GM21619 (cell line): Measurements from ENCODE around the gene SNX3.

Experiments used
- ATAC-seq: cut with Tn5 transposase; IDR thresholded peaks from one replicate; pipeline ENCODE4 v1.9.1; 2021; ENCODE audit not compliant: unreplicated experiment

SNX3 gene

DNA sequence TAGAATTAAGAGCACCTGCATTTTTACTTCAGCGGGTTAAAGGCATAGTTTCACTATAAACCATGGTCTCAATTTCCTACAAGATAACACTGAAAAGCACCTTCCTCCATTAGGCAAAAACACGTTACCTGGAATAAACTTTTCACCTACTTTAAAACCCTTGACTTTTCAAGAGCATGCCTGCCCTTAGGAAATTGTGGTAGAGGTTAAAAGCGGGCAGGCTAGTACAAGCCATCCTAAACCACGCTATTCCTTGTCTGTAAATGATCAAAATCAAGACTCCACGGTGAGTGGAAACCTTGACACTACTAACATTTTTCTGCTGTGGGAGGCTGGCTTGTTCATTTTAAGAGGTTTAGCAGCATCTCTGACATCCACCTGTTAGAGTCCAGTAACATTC, 51.1 kb downstream of the SNX3 start:
- no peak for ATAC-seq

DNA sequence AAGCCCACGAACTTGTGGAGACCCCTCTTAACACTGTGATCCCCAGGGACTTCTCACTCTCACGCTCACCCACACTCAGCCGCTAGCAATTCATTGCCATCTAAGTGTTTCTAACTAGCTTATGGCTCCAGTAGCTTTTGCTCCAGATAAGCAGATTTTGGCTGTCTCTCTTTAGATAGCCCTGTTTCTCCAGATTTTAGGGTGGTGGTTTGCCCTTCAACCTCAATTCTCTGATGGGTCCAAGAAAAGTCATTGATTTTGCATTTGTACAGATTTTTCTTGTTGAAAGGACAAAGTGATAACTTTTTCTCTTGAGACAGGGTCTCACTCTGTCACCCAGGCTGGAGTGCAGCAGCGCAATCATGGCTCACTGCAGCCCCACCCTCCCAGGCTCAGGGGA, 53.8 kb downstream of the SNX3 start:
- ATAC-seq = no peak

GRCh38 chr6:108203189-108204112, 57.4 kb downstream of the SNX3 start:
- peak; percentile 67 for ATAC-seq

DNA sequence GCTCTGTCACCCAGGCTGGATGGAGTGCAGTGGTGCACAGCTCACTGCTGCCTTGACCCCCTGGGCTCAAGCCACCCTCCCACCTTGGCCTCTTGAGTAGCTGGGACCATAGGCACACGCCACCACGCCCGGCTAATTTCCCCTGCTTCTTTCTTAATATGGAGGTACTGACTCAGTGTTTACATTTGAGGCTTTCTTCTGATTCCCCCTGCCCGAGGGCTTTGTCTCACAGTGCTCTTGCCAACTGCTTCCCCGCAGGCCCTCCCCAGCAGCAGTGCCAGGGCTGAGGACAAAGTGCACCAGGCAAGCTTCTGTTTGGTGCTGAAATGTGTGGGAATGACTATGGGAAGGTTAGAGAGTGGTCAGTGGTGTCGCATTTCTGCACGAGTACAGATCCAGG, 60.2 kb downstream of the SNX3 start:
- no peak for ATAC-seq

DNA sequence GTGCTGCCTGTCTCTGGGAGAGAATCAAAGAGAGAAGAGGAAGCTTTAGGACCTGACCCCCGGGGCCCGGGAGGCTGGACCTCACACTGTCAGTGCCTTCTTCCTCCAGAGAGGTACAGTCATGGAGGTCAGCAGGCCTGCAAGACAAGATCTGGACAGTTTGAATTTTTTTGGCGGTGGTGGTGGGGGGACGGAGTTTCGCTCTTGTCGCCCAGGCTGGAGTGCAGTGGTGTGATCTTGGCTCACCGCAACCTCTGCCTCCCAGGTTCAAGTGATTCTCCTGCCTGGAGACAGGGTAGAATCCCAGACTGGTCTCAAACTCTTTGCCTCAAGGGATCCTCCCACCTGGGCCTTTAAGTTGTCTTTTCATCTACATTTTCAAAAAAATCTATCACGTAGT, 60.7 kb downstream of the SNX3 start:
- ATAC-seq = no peak

DNA sequence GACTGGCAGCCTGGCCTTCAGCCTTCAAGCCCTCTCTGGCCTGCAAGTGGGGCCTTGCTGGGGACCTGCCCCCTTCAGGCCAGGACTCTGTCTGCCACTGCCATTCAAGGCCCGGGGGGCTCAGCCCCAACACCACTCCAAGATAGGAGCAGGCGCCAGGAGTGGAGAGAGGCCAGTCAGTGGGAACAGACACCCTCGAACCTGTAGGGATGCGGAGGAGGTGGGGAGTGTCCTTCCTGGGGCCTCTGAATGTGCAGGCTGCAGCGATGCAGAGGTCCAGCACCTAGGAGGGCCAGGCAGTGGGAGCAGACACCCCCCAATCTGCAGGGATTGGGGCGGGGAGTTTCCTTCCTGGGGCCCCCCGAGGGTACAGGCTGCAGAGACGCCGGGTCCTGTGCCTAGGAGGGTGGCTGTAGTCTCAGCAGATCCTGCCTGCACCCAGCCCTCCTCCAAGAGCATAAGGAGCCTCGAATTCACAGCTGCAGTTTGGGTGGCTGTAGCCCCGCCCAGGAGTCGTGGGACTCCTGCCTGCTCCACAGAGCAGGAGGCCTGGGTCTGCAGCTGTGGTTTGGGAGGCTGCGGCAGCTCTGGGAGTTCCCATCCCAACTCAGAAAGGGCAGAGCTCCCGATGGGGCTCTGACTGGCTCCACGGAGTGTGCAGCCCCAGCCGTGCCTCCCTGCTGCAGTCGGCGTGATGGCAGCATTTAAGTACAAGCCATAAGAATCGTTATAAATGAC, 61.9 kb downstream of the SNX3 start:
- no peak for ATAC-seq

DNA sequence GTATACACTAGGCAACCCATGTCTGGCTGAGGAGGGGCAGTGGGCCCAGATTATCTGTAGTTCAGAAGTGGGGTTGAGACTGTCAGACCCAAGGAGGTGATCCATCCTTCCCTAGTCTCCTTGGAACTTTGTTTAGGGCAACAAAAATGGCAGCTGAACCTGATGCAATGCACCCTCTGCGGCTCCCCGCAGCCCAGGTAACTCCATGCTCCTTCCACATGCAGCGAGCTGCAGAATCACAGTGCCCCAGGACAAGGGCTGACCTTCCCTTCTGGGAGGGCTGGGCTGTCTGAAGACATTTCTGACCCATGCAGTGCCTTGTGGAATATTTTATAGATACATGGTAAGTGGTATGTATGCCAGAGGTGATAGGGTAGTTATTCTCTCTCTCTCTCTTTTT, 65.6 kb downstream of the SNX3 start:
- no peak for ATAC-seq

DNA sequence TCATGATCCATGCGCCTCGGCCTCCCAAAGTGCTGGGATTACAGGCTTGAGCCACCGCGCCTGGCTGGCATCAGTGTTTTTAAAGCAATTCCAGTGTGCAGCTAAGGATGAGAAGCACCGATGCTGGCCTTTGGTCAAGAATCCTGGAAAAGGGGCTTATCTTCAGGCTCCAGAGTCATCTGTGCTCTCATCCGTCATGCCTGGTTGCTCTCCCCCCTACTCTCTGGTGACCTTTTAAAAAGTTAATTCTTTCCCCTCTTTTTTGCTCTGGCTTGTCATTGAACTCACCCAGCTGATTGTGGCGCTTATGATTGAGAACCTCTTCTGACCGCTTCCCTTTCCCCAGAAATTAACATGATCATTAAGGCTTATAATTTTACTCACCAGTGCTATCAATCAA, 66.3 kb downstream of the SNX3 start:
- ATAC-seq = no peak

- ATAC-seq = no peak
Observed at GRCh38 chr6:108193835-108194234, 67.0 kb downstream of the SNX3 start.

GRCh38 chr6:108193131-108193530, 67.7 kb downstream of the SNX3 start:
- no peak for ATAC-seq

DNA sequence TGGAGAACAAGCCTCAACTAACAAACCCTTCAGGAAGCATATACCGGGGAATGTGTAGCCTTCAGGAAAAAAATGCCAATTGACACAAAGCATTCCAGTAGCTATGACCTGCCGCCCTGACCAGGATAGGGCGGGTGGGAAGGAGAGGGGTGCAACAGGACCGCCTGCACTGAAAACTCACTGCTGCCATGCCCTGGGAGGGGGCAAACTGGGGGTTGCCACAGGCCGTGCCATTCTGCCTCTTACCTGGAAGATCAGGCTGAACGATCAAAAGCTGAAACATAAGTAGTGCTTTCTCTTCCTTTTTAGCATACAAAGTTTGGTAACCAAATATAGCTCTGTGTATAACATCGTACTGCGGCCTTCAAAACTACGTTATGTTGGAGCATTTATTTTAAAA, 73.3 kb downstream of the SNX3 start:
- no peak for ATAC-seq

- no peak for ATAC-seq
Observed at GRCh38 chr6:108186226-108186625, 74.6 kb downstream of the SNX3 start.

GRCh38 chr6:108180776-108181175, 80.1 kb downstream of the SNX3 start:
- no peak for ATAC-seq

DNA sequence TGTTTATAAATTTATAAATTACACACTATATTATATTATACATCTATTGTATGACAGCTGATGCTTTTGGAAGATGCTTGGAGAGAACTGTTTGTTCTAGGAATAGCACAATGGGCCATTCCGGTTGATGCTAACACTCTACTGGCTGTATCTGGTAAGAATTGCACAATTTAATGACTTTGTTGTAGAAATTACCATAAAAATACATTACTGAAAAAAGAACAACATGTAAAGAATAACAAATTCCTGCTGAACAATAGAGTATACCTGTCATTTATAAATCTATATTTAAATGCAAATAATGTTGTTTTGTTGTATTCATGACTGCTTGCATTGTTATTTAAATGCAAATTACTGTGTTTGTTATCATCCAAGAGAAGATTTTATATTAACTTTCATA, 80.6 kb downstream of the SNX3 start:
- ATAC-seq = no peak

DNA sequence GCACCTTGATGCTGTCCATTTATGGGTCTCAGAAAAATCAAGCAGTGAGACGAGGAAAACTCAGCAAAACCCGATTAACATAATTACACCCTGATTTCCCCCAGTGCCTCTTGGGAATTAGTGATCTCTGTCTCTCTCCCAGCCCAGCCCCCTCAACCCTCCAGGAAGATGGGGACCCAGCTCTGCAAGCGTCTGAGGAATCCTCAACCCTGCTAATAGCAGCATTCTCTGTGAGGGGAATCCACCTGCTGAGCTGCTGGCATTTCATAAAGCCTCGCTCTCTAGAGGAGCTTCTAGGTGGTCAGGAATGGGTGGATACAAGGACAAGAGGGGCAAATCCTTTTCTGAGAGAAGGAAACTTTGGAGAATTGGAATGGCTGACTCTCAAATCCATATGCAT, 81.1 kb downstream of the SNX3 start:
- ATAC-seq = no peak

GRCh38 chr6:108176281-108177089, 84.4 kb downstream of the SNX3 start:
- no peak for ATAC-seq

DNA sequence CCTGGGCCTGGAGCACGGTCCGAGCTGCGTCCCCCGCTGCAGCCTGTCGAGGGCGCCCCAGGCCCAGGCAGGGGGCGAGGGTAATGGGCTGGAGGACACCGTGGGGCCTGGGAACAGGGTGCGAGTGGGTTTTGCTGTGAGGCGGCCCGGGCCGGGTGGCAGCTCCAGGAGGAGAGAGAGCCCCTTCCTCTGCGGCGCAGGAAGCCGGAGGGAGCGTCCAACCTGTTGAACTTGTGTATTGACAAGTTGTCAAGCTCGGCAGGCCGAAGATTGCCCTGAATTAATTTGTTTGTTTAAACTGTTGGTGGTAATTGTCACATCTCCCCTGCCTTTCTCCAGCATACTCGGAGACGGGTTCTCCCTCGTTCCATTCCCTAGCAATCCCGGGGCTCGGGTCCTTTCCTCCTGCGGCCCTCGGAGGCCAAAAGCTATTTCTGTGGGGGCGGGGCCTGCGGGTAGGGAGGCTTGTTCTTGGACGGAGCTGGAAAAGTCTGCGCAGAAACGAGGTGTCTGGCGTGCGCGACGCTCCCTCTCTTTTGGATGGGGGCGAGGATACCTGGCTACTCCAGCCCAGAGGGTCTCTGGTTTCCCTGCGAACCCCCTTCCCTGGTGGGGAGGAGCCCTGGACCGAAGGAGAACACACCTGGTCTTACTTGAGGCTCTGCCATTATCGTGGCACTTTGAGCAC, 85.1 kb downstream of the SNX3 start:
- ATAC-seq = no peak

- ATAC-seq = no peak
Observed at GRCh38 chr6:108175176-108175591, 85.7 kb downstream of the SNX3 start.

DNA sequence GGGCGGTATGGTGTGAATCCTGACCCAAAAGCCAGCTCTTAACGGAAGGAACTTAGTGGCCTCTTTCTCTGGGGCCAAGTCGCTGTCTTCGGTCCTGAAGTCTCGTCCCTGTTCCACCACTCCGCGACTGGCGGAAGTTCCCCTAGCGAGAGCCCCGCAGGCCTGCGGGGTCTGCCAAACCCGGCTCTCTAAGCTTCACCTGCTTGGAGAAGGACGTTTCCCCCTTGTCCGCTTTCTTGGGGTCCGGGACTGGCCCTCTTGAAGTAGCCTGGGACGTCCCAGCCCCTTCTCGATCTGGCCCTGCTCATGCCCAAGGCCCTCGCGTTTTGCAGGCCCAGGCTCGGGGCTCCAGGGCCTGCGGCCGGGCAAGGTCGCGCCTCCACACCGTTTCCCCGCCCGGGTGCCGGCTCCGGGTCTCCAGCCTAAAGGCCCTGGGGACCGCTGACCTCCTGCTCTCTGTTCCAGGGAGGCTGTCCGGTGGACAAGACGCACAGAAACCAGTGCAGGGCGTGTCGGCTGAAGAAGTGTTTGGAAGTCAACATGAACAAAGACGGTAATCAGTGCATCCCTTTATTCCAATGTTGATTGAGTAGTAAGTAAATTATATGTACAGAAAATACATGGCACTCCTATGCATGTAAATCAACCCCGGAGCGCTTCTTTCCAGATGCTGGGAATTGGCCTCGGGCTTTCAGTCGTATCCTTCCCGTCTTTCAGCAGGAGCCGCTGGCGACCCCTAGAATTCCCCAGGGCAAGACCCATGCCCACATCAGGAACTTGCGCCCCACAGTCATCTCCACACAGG, 86.3 kb downstream of the SNX3 start:
- ATAC-seq = no peak

DNA sequence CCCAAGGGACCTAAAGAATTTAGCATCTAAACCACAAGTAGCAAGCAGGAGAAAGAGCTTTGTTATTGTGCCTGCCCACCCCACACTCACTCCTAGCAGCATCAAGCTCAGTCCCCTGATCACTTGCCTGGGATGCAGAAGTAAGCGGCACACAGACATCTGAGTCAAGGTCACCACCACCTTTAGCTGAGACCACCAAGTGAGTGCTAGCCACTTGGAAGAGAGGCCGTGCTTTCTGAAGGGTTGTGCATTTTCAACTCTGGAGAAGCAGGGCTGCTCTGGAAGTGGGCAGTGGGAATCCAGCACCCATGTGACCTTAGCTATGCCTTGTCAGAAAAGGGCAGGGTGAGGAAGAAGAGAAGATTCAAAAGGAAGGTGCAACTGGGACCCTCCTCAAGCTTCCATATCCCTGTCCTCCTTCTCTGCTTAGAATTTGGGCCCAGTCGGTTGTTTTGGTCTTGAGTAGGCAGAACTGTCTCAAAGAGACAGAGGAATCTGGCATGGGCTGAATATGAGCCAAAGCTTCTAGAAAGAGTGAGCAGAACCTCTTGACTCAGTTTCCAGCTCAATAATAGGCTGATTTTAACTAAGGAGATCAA, 88.8 kb downstream of the SNX3 start:
- ATAC-seq = no peak
